HG03565 (cell line): ENCODE measurements around the gene KRT74.
"Not testable (repeated sequence)": the region's sequence is repeated elsewhere in the genome, so short reads cannot be mapped to it uniquely, and the experiment has no call there.

Source experiments
- ATAC-seq: cut with Tn5 transposase; IDR thresholded peaks from one replicate; pipeline ENCODE4 v1.9.1; 2021; ENCODE audit warnings: mild to moderate bottlenecking, moderate library complexity; ENCODE audit not compliant: unreplicated experiment

The KRT74 gene

DNA sequence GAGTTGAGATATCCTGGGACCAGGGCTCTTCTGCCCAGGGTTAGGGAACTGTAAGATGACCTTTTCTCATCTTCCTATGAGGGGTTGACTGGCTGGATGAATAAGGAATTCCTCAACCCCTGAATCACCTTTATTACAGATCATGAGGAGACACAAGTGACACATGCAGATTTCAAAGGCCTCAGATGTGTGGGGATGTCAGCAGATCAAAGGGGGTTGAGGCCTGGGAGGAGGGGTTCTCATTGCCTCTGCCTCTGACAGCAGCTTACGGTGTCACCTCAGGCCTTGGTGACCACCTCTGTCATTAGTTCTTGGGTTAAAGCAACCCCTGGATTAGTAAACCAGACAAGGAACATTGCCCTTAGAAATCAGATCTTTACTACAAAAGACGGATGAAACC lies 29.7 kb upstream of the KRT74 start:
- ATAC-seq: no peak

- ATAC-seq: no peak
Observed at GRCh38 chr12:52602552-52602951, 28.9 kb upstream of the KRT74 start.

DNA sequence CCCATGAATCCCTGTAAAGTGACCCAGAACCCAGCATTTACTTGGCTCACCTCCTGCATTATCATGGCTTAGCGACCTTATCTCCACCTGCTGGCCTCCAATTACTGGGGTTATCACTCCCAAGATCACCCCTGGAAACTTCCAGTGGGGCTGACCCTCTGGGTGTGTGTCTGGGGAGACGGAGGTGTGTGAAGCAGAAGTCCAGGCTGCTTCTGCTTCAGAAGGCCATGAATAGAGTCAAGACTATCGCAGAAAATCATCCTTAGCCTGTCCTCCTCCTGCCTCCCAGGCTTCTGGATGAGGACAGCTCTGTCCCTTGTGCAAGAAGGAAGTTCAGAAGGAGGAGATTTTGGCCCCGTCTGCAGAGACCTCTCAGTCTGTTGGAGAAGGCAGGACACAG lies 28.0 kb upstream of the KRT74 start:
- no peak for ATAC-seq

DNA sequence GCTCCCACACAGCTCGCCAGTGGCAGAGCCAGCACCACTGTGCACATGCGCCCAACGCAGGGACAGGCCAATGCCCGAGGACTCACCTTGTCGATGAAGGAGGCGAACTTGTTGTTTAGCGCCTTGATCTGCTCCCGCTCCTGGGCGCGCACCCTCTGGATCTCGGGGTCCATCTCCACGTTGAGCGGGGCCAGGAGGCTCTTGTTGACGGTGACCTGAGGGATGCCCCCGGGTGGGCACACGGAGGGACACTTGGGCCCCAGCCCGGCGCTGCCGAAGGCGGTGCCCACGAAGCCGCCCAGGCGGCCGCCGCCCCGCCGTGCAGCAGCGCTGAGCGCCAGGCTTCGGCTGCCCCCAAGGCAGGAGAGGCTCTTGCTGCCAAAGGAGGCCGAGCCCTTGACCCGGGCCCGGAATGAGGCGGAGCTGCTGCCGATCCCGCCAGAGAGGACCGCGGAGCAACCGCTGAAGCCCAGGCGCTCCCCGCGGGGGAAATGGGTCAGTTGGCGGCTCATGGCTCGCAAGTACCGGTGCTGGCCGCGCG lies 27.4 kb upstream of the KRT74 start, which contains the start of gene KRT72:
KRT72 (minus strand) TSS at position 523 of the 541 bp plus-strand sequence; CDS start at position 512, 11 bp downstream.
- ATAC-seq: no peak

DNA sequence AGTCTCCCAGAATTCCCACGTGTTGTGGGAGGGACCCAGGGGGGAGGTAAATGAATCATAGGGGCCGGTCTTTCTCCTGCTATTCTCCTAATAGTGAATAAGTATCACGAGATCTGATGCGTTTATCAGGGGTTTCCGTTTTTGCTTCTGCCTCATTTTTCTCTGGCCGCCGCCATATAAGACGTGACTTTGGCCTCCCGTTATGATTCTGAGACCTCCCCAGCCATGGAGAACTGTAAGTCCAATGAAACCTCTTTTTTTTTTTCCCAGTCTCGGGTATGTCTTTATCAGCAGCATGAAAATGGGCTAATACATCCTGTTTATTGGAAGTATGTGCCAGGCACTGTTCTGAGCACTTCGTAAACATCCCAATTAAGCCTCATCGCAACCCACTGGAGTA lies 26.8 kb upstream of the KRT74 start:
- ATAC-seq: no peak

- no peak for ATAC-seq
Observed at GRCh38 chr12:52600071-52600470, 26.4 kb upstream of the KRT74 start.

DNA sequence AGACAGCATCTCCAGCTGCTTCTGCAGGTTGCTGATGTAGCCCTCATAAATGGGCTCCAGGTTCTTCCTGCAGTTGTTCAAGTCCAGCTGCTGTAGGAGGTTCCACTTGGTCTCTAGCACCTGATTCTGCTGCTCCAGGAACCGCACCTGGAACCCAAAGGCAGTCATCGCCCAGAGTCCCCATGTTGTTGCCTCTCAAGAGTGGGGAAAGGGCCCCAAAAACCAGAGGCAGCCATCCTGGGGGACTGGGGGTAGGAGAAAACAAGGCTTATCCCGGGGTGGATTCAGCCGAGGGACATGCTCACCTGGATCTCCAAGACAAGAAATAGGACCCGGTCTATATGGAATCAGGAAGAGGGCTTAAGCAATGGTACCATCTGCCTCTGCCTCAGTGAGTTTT lies 25.3 kb upstream of the KRT74 start:
- ATAC-seq: no peak

DNA sequence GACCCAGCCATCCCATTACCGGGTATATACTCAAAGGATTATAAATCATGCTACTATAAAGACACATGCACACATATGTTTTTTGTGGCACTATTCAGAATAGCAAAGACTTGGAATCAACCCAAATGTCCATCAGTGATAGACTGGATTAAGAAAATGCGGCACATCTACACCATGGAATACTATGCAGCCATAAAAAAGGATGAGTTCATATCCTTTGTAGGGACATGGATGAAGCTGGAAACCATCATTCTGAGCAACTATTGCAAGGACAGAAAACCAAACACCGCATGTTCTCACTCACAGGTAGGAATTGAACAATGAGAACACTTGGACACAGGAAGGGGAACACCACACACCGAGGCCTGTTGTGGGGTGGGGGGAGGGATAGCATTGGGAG lies 20.6 kb upstream of the KRT74 start:
- not testable (repeated sequence) for ATAC-seq

- no peak for ATAC-seq
Observed at GRCh38 chr12:52591521-52591920, 17.9 kb upstream of the KRT74 start.

DNA sequence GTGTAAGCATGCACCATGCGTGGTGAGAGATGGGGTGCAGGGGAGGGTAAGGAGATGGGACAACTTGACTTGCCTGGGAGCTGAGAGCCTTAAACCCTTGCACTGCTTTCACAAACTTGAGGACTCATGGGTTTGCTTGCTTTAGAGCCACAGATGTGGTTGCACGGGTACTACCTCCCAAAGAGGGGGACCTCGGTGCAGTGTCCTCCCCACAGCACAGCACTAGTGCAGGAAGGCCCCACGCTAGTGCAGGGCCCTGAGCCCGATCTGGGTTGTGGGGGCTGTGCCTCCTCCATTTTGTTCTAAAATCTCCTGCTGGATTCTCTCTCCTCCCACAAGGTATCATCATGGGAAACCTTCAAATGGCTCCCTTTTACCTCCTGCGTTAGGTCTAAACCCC lies 16.4 kb upstream of the KRT74 start:
- no peak for ATAC-seq

DNA sequence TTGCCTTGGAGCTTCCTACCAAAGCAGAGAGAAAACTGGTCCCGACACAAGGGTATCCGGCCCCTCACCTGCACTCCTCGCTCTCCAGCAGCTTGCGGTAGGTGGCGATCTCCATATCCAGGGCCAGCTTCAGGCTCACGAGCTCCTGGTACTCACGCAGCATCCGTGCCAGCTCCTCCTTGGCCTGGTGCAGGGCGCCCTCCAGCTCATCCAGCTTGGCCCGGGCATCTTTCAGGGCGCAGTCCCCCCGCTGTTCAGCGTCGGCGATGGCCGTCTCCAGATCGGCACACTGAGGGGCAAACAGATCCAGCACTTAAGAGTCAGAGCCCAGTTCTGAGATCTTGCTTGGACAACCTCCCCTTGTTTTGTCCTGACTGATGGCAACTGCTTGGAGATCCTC lies 13.9 kb upstream of the KRT74 start:
- no peak for ATAC-seq

DNA sequence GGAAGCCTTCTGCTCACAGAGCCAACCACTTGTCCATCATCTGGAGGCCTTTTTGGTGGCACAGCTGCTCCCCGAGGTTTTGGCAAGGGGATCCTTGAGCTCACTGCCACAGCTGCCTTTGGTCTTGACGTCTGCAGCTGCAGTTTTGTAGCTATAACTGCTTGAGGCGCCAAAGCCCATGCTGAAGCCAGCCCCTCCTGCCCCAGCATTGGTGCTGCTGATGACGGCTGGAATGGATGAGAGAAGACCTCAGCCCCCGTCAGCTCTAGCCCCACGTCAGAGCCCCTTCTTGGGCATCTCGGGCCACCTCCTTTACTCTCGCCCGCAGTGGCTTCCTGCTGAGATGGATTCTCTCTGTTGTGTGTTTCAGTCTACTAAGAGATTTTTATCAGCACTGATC lies 12.3 kb upstream of the KRT74 start:
- ATAC-seq: no peak

DNA sequence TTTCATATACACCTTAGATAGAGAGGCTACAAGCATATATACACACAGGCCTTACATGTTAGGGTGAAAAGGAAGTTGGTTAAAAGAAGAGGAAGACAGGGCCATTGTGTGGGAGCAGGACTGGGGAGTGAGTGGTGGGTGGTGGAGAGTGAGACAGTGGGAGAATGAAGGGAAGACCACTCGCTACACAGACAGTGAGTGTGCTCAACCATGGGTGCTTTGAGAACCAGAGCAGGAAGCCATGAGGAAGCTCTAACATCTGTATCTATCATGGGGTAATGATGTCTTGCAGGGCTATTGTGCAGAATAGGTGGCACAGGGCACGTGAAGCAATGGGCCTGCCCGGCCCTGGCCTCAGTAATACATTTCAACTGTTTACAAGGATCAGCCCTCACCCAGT lies 11.4 kb upstream of the KRT74 start:
- ATAC-seq: no peak

GRCh38 chr12:52584156-52584682 lies 10.6 kb upstream of the KRT74 start:
- ATAC-seq: no peak

DNA sequence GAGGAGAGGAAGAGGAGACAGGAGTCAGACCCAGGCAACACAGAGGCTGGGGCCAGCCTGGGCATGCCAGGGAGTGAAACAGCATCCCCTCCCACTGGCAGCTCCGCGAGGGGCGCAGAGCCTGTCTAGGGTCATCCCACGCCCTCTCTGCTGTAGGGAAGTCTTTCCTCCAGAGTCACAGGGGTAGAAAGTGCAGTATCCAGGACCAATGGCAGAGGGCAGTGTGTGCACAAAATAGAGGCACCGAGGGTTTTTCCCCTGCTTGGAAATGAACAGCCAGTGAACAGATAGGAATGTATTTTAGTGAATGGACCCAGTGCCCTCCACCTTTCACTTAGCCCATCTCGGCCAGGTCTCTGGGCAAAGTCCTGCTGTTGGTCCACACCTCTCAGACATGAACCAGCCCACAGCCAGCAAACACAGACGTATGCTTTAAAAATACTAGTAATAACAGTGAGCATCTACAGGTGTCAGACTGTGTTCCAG lies 9.4 kb upstream of the KRT74 start:
- no peak for ATAC-seq

GRCh38 chr12:52582486-52582885 lies 8.8 kb upstream of the KRT74 start:
- ATAC-seq: no peak

- no peak for ATAC-seq
Observed at GRCh38 chr12:52581481-52581880, 7.8 kb upstream of the KRT74 start.

GRCh38 chr12:52581066-52581465 lies 7.4 kb upstream of the KRT74 start:
- ATAC-seq: no peak

DNA sequence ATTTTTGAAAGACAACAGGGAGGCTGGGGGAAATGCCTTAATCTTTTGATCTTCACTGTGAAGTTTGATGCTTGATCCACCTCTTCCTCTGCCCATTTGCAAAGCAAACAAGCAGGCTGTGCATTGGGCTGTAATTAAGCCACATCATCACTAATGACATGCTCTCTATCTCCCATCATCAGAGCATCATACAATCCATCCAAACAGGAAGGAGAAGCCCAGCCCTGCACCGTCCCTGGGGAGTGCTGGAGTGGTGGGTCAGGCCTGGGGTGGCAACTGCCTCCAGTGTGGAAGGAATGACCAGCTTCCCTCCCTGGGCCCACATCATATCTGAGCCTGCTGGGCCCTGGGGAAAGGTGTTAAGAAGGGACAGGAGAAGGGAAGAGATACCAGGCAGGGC lies 6.9 kb upstream of the KRT74 start:
- no peak for ATAC-seq

DNA sequence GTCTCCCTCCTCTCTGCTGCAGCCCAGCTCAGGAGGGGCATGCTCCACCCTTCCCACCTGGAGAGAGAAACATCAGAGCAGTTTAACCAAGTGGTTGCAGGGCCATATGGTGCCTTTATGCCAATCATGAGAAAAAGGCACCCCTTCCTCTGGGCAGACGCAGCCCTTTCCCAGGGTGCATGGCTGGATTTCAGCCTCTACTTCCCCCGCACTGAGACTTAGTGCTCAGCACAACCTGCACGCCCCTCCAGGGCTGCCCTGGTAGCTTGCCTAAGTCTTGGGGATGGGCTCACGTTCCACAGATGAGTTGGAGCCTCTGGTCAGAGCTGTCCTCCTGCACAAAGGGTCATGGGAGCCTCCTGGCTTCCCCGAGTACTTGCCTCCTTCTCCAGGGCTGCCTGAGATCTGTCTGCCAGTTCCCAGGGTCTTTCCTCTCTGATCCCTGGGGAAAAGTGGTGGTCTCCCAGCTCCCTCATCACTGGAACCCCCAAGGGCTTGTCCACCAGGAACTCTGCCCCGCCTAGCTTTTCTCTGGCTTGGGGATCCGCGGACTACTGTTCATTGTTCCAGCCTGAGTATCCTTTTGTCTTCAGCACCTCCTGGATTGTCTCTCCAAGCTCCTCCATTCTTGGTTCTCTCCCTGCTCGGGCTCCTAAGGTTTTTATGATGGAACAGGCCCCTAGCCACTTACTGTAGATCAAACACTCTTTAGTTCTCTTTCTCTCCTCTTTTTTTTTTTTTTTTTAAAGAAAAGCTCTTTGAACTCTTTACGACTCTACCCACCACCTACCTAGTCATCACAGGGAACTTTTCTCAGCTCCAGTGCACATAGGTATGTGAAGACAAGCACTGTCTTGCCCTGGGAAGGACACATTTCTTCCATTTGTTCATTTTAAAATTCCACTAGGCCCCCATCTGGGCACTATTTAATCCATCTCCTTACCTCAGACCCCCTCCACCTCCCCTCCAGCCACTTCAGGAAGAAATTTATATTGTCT lies 6.1 kb upstream of the KRT74 start:
- no peak for ATAC-seq

- no peak for ATAC-seq
Observed at GRCh38 chr12:52578469-52578868, 4.8 kb upstream of the KRT74 start.

- no peak for ATAC-seq
Observed at GRCh38 chr12:52577316-52577715, 3.7 kb upstream of the KRT74 start.
